GM19438 (cell line): ENCODE results near the gene POU4F3.

Experiments
- ATAC-seq: cut with Tn5 transposase; IDR thresholded peaks from one replicate; pipeline ENCODE4 v1.9.1; 2021; ENCODE audit warnings: low read depth; ENCODE audit not compliant: unreplicated experiment

Gene POU4F3

DNA sequence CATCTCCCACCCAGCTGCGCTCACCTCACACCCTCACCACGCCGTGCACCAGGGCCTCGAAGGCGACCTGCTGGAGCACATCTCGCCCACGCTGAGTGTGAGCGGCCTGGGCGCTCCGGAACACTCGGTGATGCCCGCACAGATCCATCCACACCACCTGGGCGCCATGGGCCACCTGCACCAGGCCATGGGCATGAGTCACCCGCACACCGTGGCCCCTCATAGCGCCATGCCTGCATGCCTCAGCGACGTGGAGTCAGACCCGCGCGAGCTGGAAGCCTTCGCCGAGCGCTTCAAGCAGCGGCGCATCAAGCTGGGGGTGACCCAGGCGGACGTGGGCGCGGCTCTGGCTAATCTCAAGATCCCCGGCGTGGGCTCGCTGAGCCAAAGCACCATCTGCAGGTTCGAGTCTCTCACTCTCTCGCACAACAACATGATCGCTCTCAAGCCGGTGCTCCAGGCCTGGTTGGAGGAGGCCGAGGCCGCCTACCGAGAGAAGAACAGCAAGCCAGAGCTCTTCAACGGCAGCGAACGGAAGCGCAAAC lies 1.1 kb downstream of the POU4F3 start:
- no peak for ATAC-seq

GRCh38 chr5:146340260-146341081 lies 1.8 kb downstream of the POU4F3 start:
- ATAC-seq: no peak

GRCh38 chr5:146341854-146342253 lies 3.2 kb downstream of the POU4F3 start:
- no peak for ATAC-seq

DNA sequence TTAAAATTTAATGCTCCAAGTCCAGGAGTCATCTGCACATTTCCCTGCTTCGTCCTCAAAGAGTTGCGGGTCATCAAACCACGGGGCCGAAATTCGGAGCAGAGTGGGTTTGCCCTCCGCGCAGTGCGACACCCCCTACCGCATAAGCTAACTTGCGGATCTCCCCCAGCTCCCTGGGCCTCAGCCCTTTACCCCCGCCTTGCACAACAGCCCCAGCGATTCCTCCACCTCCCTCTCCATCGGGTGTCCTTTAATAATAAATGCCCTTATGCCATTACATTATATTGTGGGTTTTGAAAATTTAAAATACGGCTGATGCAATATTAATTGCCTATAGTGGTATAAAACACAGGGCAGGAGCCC lies 3.9 kb downstream of the POU4F3 start:
- no peak for ATAC-seq

- ATAC-seq: no peak
Measured at GRCh38 chr5:146342882-146343865, 4.5 kb downstream of the POU4F3 start.

DNA sequence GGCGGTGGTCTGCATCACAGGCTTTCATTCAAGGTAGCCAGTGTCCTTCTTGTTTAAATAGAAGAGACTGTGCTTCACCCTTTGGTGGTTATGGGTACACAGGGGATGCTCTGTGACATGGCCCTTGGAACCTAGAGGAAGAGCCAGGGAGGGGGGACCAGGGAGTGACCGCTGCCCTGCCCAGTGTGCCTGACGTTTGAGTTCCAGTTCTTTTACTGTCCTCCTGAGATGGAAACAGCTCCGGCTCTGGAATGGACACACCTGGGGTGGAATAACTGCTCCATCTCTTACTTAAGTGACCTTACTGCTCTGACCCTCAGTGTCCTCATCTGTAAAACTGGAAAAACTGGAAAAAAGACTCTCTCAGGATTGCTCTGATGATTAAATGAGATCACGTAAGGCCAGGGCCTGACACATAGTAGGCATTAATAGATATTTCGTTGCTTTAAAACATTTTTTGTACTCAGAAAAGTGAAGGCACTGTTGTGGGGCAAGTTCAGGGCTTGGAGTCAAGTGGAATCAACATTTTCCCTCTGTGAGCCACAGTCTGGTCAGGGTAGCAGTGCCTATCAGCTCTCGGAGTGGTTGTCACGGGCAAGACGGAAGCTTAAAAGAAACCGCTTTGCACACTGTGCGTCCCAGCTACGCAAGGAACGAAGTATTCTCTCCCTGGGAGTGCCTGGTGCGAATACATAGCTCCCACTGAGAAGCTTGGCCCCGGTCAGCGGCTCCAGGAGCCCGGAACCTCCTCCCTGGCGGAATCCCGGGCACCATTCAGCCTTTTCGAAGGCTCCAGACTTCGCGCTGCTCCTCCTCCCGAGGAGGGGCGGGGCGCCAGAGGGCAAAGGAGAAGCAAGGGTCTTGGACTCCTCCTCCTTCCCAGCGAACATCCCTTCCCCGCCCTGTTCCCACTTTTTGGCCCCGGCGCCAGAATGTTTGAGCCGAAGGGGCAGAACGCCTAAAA lies 5.8 kb downstream of the POU4F3 start:
- ATAC-seq: no peak

DNA sequence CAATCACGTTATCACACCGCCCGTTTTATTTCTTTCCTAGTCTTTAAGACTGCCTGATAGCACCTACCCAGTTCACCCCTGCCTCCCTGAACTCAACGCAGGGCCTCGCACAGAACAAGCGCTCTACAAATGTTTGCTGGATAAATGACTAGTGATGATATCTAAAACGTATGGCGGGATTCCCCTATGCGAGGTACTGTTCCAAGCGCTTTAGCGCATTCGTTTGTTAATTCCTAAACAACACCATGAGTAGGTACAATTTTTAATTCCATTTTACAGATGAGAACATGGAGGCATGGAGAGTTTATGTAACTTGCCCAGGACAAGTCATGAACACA lies 6.6 kb downstream of the POU4F3 start:
- ATAC-seq: no peak

DNA sequence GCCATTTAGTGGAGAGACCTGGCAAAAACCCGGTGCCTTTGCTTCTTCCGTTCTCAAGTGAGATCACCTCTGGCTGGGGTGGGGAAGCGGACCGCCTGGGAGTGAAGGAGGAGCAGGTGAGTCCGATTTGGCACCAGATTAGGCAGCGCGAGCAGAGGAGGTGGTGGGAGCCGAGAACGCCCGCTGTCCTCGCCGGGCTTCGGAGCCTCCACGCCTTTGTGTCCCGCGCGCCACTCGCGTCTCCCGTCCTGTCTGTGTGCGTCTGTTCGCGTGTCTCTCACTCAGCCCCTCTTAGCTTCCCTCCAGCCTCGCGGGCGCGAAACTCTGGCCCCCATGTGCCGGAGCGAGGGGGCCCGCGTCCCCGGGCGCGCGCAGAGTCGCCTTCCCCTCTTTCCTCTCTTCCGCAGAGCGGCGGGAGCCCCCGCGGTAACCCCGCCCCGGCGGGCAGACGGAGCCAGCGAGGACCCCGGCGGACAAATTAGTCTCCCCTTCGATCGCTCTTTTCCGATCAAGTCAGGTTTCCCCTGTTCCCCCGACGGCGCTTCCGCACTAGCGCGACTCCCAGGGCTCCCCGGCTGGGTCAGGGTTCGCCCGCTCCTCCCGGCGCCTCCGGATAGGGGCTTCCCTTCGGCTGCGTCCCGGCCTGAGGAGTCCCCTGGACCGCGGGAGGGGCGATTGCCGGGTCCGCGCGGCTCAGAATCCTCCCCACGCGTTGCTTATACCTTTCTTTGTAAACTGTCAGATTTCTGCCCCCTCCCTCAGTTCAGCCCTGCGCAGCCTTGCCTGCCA lies 7.1 kb downstream of the POU4F3 start:
- no peak for ATAC-seq

GRCh38 chr5:146357126-146357525 lies 18.5 kb downstream of the POU4F3 start:
- no peak for ATAC-seq

- no peak for ATAC-seq
Measured at GRCh38 chr5:146359836-146360235, 21.2 kb downstream of the POU4F3 start.

DNA sequence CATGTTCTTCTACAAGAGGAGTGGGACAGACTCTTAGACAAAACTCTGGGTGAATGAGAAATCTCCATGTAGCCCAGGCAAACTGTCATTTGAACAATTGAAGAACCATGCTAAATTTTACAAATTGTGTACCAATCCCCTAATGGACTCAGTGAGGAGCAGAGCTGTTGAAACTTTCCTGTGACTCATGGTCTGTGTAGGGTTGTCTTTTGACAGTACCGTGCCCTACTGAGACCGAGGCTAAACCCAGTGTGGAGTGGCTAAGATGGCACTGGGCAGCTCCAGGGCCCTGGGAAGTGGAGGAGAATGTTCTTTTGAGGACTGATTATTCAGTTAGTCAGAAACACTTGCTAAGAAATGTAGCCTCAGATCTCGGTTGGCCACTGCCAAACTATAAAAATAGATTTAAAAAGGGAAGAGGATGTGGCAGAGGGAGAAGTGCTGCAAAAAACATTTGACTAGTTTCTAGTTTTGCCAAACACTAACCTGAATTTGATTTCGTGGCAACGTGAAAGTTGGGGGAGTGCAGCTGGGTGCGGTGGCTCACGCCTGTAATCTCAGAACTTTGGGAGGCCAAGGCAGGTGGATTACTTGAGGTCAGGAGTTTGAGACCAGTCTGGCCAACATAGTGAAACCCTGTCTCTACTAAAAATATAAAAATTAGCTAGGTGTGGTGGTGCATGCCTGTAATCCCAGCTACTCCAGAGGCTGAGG lies 24.7 kb downstream of the POU4F3 start:
- ATAC-seq: no peak

- ATAC-seq: no peak
Measured at GRCh38 chr5:146365618-146366017, 27.0 kb downstream of the POU4F3 start.

DNA sequence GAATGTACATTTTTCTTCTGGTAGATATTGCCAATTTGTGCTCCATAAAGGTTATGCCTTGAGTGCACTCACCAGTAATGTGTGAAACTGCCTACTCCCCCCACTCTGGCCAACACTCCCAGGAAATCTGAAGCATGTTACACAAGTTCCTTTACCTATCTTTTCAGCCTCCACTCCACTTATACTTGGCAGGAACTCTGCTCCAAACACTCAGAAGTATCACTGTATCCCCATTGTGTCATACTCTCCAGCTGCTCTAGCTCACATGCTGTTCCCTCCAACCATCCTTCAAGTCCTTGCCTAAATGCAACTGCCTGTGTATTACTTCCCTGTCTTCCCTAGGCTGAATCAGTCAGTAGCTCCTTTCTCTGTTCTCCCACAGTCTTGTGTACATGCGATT lies 28.3 kb downstream of the POU4F3 start:
- no peak for ATAC-seq

GRCh38 chr5:146368137-146368536 lies 29.5 kb downstream of the POU4F3 start:
- ATAC-seq: no peak

DNA sequence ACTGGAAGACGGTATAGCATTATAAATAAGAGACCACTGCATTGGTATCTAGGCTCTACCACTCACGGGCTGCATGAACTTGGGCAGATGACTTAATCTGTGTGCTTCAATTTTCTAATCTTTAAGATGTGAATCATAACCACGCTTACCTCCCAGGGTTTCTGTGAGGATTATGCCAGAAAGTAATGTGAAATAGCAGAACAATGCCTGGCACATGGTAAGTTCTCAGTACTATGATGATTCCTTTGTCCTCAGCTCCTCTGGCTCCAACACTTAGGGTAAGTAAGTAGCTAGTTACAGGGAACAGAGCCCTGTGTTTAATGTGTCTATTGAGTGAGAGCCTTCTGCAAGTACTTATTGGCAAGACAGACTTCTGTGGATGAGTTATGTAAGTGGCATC lies 31.1 kb downstream of the POU4F3 start:
- ATAC-seq: no peak

- ATAC-seq: no peak
Measured at GRCh38 chr5:146376821-146377220, 38.2 kb downstream of the POU4F3 start.

- no peak for ATAC-seq
Measured at GRCh38 chr5:146378986-146379385, 40.3 kb downstream of the POU4F3 start.

DNA sequence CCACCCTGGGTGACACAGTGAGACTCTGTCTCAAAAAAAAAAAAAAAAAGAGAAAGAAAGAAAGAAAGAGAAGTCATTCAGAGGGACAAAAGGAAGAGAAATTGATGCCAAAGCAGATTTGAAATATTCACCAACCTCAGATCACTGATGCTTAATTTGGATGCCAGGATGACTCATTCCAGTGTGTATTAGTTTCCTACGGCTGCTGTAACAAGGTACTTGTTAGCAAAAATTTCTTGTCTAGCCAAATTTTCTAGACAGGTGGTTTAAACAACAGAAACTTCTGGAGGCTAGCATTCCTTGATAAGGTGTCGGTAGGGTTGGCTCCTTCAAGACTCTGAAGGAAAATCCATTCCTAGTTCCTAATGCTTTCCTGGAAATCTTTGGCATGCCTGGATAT lies 42.1 kb downstream of the POU4F3 start:
- no peak for ATAC-seq

- ATAC-seq: no peak
Measured at GRCh38 chr5:146388386-146388785, 49.7 kb downstream of the POU4F3 start.
